GM20431 (cell line): ENCODE results near the gene SMPD4.
"Not testable (repeated sequence)": the region's sequence is repeated elsewhere in the genome, so short reads cannot be mapped to it uniquely, and the experiment has no call there.

ENCODE experiments used
- in situ Hi-C: fragments of 300-500 bp; cut with MseI, MboI; formaldehyde crosslinking; loops from one replicate; pipeline ENCODE4 v1.15.0; 2020; ENCODE audit warnings: low sequenced_read_pairs; ENCODE audit not compliant: unreplicated experiment

SMPD4 gene

DNA sequence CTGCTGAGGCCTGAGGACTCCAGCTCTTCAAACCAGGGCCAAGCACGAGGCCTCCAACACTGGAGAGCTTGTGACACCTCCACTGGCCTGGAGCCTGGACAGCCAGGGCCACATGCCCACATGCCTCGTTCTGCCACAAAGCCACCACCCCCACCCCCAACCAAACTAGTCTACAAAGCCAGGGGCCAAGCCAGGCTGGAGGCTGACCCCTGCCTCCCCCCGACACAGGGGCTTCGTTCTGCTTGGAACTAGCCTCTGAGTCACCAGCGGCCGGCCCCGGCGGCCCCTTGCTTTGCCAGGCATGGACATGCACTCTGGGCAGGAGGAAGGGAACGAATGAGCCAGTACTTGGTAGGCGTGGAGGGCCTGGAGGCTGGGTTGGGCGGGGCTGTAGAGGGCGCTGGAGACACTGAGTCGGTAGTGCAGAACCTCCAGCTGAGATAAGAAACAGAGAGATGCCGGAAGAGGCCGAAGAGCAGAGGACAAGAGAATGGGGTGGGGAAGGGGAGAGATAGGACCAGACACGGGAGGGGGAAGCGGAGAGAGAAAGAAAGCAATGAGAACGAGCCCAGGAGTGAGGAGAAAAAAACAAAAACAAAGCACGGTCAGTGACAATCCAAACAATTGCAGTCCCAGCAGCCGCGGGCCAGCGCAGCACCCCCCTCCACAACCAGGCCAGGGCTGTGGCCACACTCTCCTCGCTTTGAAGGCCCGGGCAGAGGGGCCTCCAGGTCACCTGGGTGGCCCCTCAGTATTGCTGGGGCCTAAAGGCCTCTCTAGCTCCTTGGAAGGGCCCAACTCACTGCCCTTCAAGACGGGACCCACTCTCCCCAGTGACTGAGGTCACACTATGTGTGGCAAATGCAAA, 20.3 kb downstream of the SMPD4 start:
- in situ Hi-C loops, result not testable (repeated sequence)

- in situ Hi-C loops, result no loop called here
These were observed 21.3 kb downstream of the SMPD4 start for GRCh38 chr2:130160131-130160530.

- in situ Hi-C loops, result not testable (repeated sequence)
These were observed 22.0 kb downstream of the SMPD4 start for GRCh38 chr2:130159376-130159775.

- in situ Hi-C loops, result no loop called here
These were observed 22.8 kb downstream of the SMPD4 start for GRCh38 chr2:130158631-130159030.

DNA sequence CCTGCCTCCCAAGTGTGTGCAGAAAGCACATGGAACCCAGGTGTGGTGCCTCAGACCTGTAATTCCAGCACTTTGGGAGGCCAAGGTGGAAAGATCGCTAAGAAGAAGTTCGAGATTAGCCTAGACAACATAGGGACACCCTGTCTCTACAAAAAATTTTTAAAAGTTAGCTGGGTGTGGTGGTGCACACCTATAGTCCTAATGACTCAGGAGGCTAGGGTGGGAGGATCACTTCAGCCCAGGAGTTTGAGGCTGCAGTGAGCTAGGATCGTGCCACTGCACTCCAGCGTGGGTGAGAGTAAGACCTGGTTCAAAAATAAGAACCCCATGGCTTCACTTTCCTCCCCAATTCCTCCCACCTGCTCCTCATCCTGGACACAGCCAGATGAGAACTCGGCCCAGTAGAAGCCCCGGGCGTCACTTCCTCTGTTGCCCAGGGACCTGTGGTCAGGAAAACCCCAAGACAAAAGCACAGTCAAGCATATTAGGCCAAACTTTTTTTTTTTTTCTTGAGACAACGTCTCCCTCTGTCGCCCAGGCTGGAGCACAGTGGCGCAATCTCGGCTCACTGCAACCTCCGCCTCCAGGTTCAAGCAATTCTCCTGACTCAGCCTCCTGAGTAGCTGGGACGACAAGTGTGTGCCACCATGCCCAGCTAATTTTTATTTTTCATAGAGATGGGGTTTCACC, 23.4 kb downstream of the SMPD4 start:
- in situ Hi-C loops, result not testable (repeated sequence)

DNA sequence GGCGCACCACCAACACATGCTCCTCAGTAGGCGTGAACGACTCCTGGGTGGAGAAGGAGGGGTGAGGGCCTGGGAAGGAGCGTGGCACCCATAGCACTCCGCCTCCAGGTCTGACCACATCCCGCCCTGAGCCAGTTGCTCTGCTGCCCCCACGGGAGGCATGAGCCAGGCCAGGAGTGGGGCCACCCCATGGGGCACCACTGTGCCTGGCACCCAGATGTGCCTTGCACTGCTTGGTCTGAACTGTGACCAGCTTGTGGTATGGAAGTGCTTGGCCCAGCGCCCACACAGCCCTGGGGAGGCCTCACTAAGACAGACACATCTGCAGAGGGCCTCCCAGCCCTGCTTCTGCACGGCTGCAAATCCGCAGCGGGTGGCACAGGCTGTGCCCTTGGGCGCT, 24.0 kb downstream of the SMPD4 start:
- in situ Hi-C loops, result not testable (repeated sequence)

DNA sequence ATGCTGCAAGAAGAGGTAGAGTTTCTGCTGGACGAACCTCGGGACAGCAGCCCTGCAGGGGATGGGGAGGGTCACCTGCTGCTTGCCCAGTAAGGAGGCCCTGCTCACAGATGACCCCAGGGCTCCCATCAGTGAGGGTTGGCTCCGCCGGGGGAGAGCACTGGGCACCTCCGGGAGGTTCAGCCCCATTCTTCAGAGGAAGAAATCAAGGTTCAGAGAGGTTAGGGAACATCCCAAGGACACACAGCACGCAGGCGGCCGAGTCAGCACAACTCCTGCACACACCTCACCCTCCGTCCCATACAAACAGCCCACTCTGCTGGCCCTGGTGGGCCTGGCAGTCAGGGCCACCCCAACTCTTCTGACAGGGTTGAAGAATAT, 24.8 kb downstream of the SMPD4 start:
- in situ Hi-C loops, result no loop called here

DNA sequence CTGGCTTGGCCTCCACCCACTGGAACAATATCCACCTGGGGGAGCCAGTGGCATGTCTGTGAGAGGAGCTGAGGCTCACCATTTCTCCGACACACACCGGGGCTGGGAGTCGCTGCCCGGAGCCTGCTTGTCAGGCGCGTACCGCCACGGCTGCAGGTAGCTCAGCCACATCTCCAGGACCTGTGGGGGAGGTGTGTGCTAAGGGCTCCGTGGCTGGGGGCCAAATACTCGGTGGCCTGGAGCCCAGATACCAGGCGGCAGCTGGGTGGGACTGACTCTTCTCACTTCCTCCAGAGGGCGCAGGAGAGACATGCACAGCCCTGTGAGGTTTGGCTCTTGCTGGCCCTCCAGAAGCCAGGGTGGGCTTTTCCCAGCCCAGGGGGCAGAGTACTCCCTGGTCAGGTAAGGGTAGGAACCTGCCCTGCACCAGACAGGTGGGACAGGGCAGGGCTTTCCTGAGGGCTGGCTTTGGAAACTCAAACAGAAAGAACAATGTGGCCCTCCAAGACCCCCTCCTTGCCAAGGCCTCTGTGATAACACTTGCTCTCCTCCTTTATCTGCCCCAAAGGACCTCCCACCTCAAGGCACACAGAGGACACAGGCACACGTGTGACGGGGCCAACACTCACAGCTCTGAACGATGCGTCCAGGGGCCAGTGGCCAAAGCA, 25.3 kb downstream of the SMPD4 start:
- in situ Hi-C loops, result not testable (repeated sequence)

DNA sequence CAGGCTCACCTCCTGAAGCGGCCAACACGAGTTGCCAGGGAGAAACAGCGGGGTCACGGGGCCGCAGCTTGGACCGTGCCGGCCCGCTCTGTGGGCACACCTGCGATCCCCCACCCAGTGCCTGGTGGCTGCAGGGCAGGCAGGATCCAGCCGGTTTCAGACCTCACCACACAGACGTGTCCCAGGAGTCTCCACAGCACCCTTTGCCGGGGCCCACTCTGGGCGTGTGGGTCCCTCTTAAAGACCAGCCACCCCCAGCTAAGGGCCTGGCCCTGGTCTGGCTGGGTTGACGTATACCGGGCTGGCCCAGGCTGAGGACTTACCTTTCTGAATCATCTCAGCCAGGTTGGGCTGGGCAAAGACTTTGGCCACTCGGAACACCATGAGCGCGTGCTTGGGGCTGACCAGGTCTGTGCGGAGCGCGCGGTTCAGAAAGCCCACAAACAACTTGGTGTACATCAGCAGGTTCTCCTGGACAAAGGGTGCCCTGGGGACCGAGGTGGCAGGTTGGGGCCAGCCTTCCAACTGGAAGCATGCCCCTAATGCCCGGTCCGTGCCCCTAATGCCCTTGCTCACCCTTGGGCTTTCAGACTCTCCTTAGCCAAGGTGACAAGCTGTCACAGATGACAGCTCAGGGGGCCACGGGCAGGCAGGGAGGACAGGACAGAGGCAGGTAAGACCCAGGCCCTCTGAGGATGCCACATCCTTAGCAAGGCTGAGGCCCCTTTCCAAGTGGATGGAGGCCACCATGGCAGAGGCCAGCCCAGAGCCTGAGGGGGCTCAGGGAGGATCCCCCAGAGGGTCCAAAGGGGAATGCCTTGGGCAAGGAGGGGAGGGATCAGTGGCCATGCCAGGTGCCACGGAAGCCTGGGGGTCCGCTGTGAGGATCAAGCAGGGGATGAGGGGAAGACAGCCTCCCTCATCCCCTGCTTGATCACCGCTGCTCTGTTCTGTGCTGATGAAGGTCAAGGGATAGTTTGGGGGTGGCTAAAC, 26.3 kb downstream of the SMPD4 start:
- in situ Hi-C loops, result no loop called here

- in situ Hi-C loops, result not testable (repeated sequence)
These were observed 27.0 kb downstream of the SMPD4 start for GRCh38 chr2:130154423-130154770.

- in situ Hi-C loops, result not testable (repeated sequence)
These were observed 27.5 kb downstream of the SMPD4 start for GRCh38 chr2:130153721-130154422.

- in situ Hi-C loops, result no loop called here
These were observed 28.4 kb downstream of the SMPD4 start for GRCh38 chr2:130152816-130153595.

GRCh38 chr2:130152136-130152815, 29.1 kb downstream of the SMPD4 start:
- in situ Hi-C loops, result not testable (repeated sequence)

- in situ Hi-C loops, result not testable (repeated sequence)
These were observed 30.3 kb downstream of the SMPD4 start for GRCh38 chr2:130151145-130151512.

DNA sequence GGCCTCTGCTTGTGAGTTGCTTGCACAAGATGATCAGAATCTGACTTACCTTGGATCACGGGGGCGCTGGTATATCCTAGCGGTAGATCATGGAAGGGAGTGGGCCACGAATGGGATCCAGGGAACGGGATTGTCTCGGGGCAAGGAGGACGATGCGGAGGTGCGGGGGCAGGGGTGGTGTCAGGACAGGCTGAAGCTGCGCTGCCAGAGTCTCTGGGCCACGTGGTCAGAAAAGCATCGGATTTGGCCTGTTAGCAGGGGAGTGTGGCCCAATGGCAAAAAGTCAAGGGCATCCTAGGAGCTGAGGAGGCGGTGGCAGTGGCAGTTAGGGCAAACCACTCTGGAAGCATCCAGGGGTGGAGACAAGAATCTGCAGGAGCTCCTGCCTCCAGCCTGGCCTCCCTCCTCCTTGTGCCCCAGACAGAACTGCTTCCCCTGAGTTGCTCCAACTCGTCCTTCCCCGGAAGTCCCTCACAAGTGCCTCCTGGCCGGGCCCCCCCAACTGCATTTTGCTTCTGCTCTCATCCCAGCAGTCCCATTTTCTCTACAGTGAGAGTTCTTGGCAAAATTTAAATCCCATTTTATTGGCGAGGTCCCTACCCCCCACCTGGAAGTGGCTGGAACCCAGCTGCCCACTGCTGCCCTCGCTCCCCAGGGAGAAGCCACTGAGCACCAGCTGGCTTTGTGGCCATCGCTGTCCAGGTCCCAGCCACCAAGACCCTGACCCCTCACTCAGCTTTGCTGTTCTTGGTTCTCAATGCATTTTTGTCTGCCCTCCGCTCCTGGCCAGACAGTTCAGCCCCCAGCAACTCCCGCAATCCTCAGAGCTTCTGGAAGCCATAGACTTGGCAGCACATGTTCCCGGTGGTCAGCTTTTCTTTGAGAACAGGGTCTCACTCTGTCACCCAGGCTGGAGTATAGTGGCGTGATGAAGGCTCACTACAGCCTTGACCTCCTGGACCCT, 30.9 kb downstream of the SMPD4 start:
- in situ Hi-C loops, result no loop called here

DNA sequence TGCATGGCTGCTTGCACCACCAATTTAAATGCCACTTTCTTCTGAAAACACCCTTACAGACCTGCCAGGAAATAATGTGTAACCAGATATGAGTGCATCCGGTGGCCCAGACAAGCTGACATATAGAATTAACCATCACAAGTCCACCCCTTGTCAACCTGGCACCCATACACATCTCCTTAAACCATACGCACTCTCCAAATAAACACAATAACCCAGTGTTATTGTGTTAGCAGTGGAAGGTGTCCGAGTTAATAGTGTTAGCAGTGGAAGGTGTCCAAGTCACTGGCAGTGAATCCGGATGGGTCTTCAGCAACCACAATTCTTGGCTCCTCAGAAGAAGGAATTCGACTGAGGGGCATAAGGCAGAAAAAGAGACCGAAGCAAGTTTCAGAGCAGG, 32.9 kb downstream of the SMPD4 start:
- in situ Hi-C loops, result not testable (repeated sequence)

DNA sequence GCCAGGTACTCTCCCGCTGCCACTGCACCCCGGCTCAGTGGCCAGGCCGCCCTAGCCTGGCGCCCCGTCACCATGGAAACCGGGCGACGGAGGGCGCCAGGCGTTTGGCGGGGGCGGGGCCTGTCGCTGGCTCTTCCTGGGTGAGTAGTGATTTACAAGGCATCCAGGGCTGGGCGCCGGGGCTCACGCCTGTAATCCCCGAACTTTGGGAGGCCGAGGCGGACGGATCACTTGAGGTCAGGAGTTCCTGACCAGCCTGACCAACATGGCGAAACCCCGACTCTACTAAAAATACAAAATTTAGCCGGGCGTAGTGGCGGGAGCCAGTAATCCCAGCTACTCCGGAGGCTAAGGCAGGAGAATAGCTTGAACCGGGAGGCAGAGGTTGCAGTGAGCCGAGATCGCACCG, 36.4 kb downstream of the SMPD4 start, which contains the start of gene CCDC74B:
TSS of gene CCDC74B (minus strand) at position 107 of the 409 bp plus-strand sequence. CDS start 116 bp downstream, outside the sequence.
- in situ Hi-C loops, result not testable (repeated sequence)
